NCI-H2081 (cell line): ENCODE measurements around the gene GPC5.

Source experiments
- DNase-seq, 2 experiments: peaks; one replicate each; lab custom pipeline; 2025; lab: John Stamatoyannopoulos, UW

The GPC5 gene

GRCh38 chr13:91459485-91459884 is 61.1 kb downstream of the GPC5 start:
- DNase-seq = no peak

GRCh38 chr13:91464336-91464735 is 65.9 kb downstream of the GPC5 start:
- DNase-seq = no peak

- no peak for DNase-seq
Observed at GRCh38 chr13:91467236-91467635, 68.8 kb downstream of the GPC5 start.

GRCh38 chr13:91468301-91468700 is 69.9 kb downstream of the GPC5 start:
- DNase-seq = no peak

GRCh38 chr13:91470084-91470621 is 71.7 kb downstream of the GPC5 start:
- no peak for DNase-seq

- DNase-seq = no peak
Observed at GRCh38 chr13:91470681-91471080, 72.3 kb downstream of the GPC5 start.

GRCh38 chr13:91482427-91482826 is 84.0 kb downstream of the GPC5 start:
- DNase-seq = no peak

- DNase-seq = no peak
Observed at GRCh38 chr13:91491980-91492379, 93.6 kb downstream of the GPC5 start.

GRCh38 chr13:91493442-91493841 is 95.0 kb downstream of the GPC5 start:
- DNase-seq = no peak

- DNase-seq = no peak
Observed at GRCh38 chr13:91498298-91498697, 99.9 kb downstream of the GPC5 start.

GRCh38 chr13:91504216-91504615 is 105.8 kb downstream of the GPC5 start:
- DNase-seq = no peak

GRCh38 chr13:91506759-91507158 is 108.3 kb downstream of the GPC5 start:
- no peak for DNase-seq

GRCh38 chr13:91510058-91510457 is 111.6 kb downstream of the GPC5 start:
- DNase-seq = no peak

GRCh38 chr13:91513790-91514189 is 115.4 kb downstream of the GPC5 start:
- no peak for DNase-seq

- no peak for DNase-seq
Observed at GRCh38 chr13:91516799-91517198, 118.4 kb downstream of the GPC5 start.

GRCh38 chr13:91520952-91521351 is 122.5 kb downstream of the GPC5 start:
- DNase-seq = peak; percentile 28 to 69

- DNase-seq = no peak
Observed at GRCh38 chr13:91523116-91523515, 124.7 kb downstream of the GPC5 start.

GRCh38 chr13:91526543-91527033 is 128.2 kb downstream of the GPC5 start:
- no peak for DNase-seq

- no peak for DNase-seq
Observed at GRCh38 chr13:91529739-91530482, 131.5 kb downstream of the GPC5 start.

- DNase-seq = no peak
Observed at GRCh38 chr13:91531646-91532045, 133.2 kb downstream of the GPC5 start.

GRCh38 chr13:91533354-91533753 is 134.9 kb downstream of the GPC5 start:
- no peak for DNase-seq

- no peak for DNase-seq
Observed at GRCh38 chr13:91534996-91535395, 136.6 kb downstream of the GPC5 start.

GRCh38 chr13:91537376-91537775 is 139.0 kb downstream of the GPC5 start:
- DNase-seq = no peak
